T-helper 9 cell (primary cell): ENCODE measurements around the gene C16orf95.
"Not testable (repeated sequence)": the region's sequence is repeated elsewhere in the genome, so short reads cannot be mapped to it uniquely, and the experiment has no call there.

Experiments
- DNase-seq: peaks from one replicate; pipeline ENCODE4 v3.0.0-alpha.2; 2020

The C16orf95 gene

GRCh38 chr16:87346517-87347060, 29.4 kb upstream of the C16orf95 start:
- no peak for DNase-seq

GRCh38 chr16:87345726-87346424, 28.7 kb upstream of the C16orf95 start:
- no peak for DNase-seq

DNA sequence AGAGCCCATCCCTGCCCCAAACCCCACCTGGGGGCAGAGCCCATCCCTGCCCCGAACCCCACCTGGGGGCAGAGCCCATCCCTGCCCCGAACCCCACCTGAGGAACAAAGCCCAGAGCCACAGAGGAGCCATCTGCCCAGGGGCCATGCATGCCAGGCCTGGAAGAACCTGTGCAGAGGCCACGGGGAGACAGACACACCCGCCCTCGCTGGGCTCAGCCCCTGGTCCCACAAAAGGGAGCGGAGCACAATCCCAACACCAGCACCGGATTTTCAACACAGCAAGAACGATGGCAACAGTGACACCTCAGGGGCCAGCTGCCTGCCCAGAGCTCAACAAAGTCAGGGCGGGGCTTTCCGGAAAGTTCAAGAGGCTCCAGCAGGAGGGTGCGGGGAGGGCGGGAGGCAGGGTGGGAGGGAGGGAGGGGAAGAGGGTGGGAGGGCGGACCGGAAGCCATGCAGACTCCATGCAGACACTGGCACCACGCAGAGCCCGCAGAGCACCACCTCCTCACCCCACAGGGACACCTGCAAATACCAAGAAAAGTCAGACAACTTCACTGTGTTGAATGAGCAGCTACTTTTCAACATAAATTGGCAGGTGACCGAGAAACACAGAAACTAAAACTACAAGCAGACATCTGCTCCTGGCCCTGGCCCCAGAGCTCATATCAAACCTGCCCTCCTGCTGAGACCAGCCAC, 27.9 kb upstream of the C16orf95 start:
- DNase-seq: peak; percentile 32

GRCh38 chr16:87344165-87344930, 27.2 kb upstream of the C16orf95 start:
- no peak for DNase-seq

DNA sequence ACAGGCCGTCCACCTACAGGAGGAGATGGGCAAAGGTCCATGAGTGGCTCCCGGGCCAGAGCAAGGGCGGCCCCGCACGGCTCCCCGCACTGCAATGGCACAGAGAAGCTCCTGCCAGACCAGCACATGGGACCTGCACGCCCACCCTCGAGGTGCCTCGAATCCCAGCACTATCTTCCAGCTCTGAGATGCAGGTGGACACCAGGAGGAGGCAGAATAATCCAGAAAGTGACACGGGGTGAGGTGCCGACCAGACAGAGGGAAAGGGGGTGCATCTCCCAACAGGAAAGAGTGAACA, 26.5 kb upstream of the C16orf95 start:
- DNase-seq: no peak

DNA sequence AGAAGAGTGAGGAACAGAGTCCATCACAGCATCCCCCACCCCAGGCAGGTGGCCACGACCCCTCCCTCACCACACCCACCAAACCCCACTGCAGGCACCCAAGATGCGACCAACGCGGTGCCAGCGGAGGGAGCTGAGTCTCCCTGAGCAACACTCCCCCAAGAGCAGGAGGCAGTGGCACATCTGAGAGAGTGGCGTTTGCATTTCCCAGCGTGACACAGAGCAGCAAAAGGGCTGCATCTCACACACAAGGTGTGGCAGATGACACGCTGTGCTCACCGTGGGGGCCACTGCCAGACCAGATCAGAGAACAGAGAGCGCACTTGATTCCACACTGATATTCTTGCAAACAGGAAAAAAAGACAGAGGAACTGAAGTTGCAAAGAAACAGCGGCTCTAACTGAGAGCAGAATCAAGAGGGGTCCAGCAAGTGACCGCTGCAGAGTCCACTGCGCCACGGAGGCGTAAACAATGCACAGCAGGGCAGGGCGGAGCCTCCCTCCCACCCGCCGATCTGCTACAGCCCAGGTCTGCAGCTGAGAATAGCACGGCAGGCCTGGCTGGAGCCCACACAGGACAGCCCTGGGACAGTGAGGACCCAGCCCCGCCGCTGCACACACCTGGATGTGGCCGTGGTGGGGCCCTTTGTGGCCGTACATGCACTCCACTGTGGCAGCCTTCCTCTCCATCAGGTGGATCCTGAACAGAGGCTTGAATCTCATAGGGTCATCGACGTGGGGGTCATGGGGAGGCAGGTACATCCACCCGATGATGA, 26.0 kb upstream of the C16orf95 start:
- DNase-seq: no peak

DNA sequence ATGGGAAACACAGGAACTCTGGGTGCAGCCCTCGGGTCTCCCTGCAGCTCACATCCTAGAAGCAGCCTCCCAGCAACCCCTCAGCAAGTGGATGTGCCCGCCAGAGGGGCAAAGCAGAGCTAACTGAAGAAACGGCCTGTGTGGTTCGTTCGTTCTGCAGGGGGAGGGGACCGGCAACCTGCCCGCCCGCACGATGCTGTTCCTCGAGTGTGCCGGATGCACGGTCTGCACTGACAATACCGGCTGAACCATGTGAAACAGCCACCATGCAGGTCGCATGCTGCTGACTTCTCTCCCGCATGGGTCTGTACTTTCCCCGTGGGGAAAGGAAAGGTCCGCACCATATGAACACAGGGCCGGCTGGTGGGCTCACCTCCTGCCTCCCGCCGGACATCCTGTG, 25.3 kb upstream of the C16orf95 start:
- DNase-seq: no peak

DNA sequence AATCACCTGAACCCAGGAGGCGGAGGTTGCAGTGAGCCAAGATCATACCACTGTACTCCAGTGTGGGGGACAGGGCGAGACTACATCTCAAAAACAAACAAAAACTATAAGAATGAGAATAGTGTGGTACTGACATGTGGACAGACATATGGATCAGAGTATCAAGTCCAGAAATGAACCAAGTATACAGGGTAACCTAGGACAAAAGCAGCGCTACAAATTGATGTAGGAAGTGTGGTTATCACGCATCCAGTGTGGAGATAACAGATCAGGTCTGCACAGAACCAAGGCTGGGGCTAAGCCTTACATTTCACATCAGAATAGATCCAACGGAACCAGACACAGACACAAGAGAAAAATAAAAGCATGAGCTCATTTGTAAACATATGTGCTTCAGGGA, 23.0 kb upstream of the C16orf95 start:
- no peak for DNase-seq

DNA sequence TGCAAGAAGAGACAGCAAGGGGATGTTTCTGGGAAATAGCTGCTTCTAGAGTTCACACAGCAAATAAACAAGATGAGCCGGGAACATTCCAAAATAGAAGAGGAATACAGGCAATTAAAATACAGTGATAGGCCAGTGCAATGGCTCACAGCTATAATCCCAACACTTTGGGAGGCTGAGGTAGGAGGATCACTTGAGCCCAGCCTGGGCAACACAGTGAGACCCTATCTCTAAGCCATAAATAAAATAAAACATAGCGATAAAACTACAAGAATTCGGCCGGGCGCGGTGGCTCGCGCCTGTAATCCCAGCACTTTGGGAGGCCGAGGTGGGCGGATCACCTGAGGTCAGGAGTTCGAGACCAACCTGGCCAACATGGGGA, 22.5 kb upstream of the C16orf95 start:
- not testable (repeated sequence) for DNase-seq

DNA sequence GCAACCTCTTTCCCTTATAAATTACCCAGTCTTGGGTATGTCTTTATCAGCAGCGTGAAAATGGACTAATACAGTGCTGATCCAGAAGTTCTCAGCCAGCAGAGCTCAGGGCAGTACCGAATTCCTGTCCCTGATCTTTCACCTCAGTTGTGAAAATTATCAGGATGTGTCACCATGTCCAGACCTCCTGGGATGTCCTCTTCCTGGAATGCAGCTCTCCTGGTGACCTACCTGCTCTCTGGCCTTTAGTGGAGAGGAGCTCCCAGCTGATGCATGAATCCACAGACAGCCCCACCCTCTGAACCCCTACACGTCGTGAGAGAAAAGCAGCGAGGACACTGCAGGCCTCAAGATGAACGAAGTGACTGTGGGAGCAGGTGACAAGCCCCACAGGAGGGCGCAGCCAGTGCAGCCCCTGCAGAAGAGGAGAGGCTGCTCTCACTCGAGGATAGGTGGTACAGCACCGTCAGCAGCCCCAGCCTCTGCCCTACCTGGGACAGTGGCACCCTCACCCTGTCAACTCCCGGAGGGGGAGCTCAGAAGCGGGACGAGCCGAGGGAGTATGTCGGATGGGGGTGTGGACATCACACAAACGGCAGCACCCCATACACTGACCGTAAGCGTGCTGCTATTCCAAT, 22.0 kb upstream of the C16orf95 start:
- DNase-seq: no peak

DNA sequence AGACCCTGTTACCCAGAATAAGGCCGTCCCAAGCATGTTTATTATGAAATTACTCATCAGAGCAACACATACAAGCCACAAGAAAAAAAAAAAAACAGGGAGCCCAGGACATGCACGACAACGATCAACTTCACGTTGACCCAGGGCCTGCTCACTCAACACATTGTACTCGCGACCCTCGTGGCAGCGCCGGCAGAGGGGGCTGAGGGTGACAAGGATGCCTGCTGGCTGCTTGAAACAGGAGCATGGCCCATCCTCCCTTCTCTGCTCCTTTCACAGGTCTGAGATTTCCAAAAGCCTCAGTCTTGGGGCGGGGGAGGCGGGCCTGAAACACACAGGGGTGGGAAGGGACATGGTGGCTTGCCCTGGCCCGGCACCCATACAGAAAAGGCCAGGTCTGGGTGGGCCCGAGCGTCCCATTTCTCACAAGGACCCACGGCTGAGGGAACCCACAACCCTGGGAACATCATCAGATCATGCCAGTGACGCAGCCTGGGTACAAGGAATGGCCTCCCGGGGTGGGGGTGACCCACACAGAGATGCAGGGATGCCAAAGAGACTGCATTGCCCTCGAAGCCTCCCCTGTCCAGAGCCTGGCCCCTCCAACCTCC, 21.1 kb upstream of the C16orf95 start:
- DNase-seq: no peak

- no peak for DNase-seq
Measured at GRCh38 chr16:87337262-87337771, 20.1 kb upstream of the C16orf95 start.

GRCh38 chr16:87336434-87337240, 19.4 kb upstream of the C16orf95 start:
- DNase-seq: no peak

DNA sequence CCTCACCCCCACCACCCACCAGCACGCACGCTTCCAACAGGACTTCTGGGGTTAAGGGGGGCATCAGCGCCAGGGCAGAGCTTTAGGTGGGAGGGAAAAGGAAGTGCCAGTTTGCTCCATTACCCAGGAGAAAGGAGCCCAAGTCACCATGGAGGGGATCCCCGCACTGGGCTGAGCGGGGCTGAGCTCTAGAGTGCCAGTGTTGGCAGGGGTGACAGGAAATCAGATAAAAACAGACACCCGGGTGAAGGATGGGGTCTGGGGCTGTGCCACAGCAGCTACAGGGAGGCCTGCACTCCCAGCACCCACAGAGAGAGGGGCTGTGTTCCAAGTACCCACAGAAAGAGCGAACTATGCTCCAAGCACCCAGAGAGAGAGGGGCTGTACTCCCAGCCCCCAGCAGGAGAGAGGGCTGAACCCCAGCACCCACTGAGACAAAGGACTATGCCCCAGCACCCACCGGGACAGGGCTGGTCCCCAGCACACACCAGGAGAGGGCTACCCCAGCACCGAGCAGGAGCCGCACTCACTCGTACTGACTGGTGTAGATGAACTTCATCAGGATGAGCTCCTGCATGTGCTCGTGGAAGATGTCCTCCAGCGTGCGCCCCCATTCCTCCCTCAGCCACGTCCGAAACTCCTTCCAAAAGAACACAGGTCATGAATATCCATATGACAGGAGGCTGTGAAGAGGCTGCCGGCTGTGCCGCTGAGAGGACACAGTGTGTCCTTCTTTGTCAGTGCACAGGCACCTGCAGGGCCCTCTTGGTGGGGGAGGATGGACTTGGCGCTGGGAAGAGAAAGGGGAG, 18.6 kb upstream of the C16orf95 start:
- no peak for DNase-seq

- DNase-seq: no peak
Measured at GRCh38 chr16:87334651-87335624, 17.7 kb upstream of the C16orf95 start.

- DNase-seq: no peak
Measured at GRCh38 chr16:87333581-87334331, 16.6 kb upstream of the C16orf95 start.

- DNase-seq: no peak
Measured at GRCh38 chr16:87333101-87333500, 15.9 kb upstream of the C16orf95 start.

DNA sequence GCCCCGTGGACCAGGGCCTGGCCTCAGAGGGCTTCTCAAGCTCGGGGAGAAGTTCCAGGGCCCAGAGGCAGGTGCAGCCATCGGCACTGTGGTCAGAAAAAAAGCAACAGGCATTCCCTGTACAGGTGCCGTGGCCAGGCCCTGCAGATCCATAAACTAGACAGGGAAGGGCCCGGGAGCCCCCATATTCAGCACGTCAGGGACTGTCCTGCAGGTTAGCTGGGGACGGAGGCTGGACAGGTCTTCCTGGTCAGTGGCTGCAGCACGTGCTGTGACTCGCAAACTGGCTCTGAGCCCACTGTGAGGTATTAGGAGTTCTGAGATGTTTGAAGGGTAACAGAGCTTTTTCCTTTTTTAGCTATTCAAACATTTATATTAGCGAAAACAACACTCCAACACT, 15.0 kb upstream of the C16orf95 start:
- DNase-seq: no peak
